HG03558 (cell line): ENCODE measurements around the gene NFKBIA.
"Not testable (repeated sequence)": the region's sequence is repeated elsewhere in the genome, so short reads cannot be mapped to it uniquely, and the experiment has no call there.

Source experiments
- ATAC-seq: cut with Tn5 transposase; IDR thresholded peaks from one replicate; pipeline ENCODE4 v1.9.1; 2021; ENCODE audit warnings: moderate number of reproducible peaks; ENCODE audit not compliant: unreplicated experiment; ENCODE audit errors: extremely low read depth

The NFKBIA gene

GRCh38 chr14:35373208-35373607 is 31.3 kb downstream of the NFKBIA start:
- ATAC-seq = not testable (repeated sequence)

- ATAC-seq = no peak
These were observed 33.6 kb downstream of the NFKBIA start for GRCh38 chr14:35370969-35371368.

- ATAC-seq = no peak
These were observed 34.8 kb downstream of the NFKBIA start for GRCh38 chr14:35369701-35370191.

GRCh38 chr14:35368583-35369392 is 35.8 kb downstream of the NFKBIA start:
- no peak for ATAC-seq

- no peak for ATAC-seq
These were observed 36.4 kb downstream of the NFKBIA start for GRCh38 chr14:35368139-35368460.

GRCh38 chr14:35367056-35367372 is 37.5 kb downstream of the NFKBIA start:
- ATAC-seq = no peak

GRCh38 chr14:35366521-35366976 is 38.0 kb downstream of the NFKBIA start:
- ATAC-seq = no peak

- no peak for ATAC-seq
These were observed 38.5 kb downstream of the NFKBIA start for GRCh38 chr14:35366056-35366451.

- ATAC-seq = peak; percentile 46
These were observed 39.2 kb downstream of the NFKBIA start for GRCh38 chr14:35365130-35366055.

GRCh38 chr14:35362911-35363374 is 41.6 kb downstream of the NFKBIA start:
- no peak for ATAC-seq

- no peak for ATAC-seq
These were observed 42.1 kb downstream of the NFKBIA start for GRCh38 chr14:35362450-35362849.

- ATAC-seq = no peak
These were observed 43.4 kb downstream of the NFKBIA start for GRCh38 chr14:35361141-35361480.

GRCh38 chr14:35359655-35360054 is 44.9 kb downstream of the NFKBIA start:
- not testable (repeated sequence) for ATAC-seq

GRCh38 chr14:35355981-35356841 is 48.3 kb downstream of the NFKBIA start:
- ATAC-seq = no peak

- ATAC-seq = not testable (repeated sequence)
These were observed 49.3 kb downstream of the NFKBIA start for GRCh38 chr14:35355235-35355634.

GRCh38 chr14:35353409-35354172 is 51.0 kb downstream of the NFKBIA start:
- ATAC-seq = no peak

- ATAC-seq = no peak
These were observed 52.0 kb downstream of the NFKBIA start for GRCh38 chr14:35352274-35353233.

- no peak for ATAC-seq
These were observed 52.7 kb downstream of the NFKBIA start for GRCh38 chr14:35351897-35352273.
